IPS-NIHi7 (cell line): Measurements from ENCODE around the gene ONECUT1.

ENCODE experiments used
- DNase-seq: peaks from one replicate; pipeline ENCODE4 v3.0.0; 2012; ENCODE audit warnings: mixed read lengths; ENCODE audit errors: extremely low spot score

ONECUT1 gene

DNA sequence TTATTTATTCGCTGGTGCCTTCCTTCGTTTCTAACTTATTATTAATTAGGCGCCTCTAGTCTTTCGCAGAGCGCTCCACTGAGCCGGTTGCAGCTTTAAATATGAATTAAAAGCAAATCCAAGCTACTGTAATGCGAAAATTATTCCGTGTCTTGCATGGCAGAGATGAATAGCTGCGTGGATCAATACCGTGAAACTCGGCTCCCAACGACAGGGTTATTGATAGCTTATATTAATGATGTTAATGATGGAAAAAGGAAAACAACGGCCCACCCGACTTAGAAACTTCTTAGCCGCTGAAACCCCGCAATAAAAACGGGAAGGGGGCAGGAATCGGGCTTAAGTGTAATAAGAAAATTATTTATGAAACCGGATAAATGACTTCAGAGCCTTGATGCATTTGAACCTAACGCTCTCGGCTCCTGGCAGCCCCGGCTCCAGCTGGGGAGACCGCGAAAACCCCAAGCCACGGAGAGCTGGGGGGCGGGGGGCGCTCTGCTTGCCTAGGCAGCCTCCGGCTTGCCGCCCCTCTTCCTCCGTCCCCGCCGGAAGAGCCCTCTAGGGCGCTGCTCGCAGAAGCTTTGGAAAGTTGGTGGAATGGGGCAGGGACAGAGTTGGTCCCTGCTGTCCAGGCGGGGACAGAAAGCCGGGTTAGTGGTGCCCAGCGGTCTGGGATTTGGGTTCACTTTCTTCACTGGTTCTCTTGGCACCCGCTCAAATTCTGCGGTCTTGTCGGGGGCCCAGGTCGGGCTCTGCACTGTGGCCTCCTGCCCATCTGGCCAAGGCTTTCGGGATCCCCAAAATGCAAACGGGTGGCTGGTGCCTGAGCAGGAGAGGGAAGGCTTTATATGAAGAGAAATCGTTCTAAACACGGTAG, 7.7 kb upstream of the ONECUT1 start:
- DNase-seq, result no peak

DNA sequence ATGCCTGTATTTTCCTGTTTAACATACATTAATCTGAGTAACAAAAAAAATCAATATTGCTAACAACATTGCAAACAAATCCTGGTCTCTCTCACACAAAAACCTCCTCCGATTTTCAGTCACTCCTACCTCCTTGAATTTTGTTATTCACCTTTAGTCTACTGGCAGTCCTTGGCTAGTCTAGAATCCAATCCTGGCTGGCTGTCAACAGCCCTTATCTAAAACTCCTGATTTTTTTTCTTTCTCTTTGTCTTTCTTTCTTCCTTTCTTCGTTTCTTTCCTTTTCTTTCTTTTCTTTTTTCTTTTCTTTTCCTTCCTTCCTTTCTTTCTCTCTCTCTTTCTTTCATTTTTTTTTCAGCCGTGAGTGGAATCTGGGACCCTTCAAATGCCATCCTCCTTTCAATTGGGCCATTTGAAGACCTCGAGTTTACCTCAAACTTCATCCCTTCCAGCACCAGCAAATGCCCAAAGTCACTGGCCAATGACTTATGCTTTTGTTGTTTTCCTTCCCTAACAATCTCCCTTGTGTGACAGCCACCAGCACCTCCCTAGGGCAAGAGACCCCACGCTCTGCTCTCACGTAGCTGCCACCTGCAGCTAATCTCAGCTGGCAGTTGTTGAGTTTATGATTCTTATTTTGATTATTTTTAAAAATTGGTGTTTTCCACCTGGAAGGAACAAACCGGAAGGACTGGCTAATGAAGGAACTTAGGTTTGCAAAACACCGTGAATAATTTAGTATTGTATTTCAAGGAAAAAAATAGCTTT, 6.8 kb upstream of the ONECUT1 start:
- DNase-seq, result no peak

DNA sequence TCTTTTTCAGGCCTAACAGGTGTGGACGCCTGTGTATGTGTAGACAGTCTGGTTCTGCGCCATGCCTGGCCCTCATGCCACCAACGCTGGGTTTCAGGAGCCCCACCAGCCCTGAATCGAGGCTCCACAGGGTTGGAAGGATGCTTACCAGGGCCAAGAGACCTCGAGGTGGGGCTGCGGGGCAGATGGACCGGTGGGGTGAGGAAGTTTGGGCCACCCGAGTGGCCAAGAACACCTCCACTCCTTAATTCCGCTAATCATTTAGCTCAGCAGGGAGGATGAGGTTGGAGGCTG, 6.0 kb upstream of the ONECUT1 start:
- DNase-seq, result no peak

DNA sequence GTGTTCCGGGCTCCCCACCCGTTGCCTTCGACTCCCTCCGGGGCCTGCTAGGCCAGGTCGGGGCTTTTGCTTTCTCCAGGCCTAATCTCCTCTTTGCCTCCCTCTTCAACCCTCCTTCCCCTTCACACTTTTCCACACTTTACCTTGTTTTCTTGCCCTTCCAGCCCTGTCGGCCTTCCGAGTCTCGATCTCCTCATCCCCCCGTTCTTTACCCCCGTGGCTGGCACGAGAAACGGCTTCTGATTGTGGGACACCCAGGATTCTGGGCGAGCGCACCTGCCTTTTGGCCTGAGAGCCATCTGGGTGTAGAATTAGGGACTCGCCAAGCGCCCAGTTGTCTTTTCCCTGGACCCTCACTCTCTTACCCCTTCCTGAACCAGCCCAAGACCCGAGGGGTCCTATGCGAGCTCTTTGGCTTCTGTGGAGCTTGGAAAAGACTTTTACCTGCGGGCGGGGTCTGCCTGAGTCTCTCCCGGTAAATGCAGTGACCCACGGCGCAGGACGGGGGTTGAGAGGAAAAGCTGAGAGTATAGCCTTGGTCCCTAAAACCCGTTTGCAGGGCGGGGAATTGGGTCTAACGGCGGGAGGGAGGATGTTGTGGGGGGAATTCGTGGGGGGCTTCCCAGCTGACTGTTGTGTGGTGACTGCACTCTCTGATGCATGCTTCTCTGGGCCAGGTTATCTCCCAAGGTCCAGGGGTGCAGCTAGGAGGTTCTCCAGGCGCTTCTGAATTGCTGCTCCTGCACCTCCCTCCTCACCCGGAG, 5.5 kb upstream of the ONECUT1 start:
- DNase-seq, result no peak

DNA sequence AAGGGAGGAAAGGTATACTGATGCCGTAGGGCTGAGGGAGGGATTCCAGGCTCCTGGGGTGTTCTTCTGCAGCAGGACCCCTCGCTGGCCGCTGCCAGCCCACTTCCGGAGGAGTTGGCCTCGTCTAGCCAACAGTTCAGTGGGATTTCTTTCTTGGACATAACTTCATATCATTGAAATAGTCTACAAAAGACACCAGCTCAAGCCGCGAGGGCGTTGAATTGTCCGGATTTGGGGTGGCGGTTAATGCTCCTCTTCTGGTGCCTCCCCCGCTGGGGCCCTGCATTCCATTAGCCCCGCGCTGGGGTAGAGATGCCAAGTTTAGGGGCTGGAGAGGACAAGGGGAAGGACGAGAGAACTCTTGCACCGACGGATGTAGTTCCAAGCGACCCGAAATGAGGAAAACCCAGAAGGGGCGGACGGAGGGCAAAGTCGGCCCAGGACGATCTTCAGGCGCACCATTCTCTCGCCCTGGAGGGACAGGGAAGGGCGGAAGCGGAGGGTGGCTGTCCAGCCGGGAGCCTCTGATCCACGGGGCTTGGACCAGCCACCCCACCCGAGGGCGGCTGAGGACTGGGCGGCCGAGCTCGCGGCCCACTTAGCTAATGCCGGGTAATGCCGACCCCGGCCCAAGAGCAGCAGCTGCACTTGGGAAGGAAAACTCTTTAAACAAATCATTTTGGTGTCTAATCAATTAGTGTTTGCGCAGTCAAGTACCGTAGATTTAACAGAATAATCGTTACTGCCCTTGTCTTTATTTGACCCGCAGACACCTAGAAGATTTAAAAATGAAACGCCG, 4.7 kb upstream of the ONECUT1 start:
- DNase-seq, result no peak

DNA sequence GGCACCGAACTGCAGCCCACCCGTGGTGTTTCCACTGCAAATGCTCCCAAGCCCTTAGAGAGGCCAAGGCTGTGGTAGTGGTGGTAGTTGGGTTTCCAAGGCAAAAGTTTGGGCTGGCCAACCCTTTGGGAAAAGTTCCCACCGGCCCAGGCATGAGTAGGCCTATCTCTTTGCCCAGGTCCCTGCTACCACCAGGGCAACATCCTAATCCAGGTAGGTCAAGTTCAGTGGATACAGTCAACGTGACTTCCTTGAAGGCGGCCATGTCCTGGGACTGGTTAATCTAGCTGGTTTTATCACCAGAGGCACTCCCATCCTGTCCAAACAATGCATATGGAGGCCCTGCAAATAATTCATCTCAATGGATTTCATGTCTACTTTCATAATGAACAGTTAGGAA, 1.6 kb upstream of the ONECUT1 start:
- no peak for DNase-seq

DNA sequence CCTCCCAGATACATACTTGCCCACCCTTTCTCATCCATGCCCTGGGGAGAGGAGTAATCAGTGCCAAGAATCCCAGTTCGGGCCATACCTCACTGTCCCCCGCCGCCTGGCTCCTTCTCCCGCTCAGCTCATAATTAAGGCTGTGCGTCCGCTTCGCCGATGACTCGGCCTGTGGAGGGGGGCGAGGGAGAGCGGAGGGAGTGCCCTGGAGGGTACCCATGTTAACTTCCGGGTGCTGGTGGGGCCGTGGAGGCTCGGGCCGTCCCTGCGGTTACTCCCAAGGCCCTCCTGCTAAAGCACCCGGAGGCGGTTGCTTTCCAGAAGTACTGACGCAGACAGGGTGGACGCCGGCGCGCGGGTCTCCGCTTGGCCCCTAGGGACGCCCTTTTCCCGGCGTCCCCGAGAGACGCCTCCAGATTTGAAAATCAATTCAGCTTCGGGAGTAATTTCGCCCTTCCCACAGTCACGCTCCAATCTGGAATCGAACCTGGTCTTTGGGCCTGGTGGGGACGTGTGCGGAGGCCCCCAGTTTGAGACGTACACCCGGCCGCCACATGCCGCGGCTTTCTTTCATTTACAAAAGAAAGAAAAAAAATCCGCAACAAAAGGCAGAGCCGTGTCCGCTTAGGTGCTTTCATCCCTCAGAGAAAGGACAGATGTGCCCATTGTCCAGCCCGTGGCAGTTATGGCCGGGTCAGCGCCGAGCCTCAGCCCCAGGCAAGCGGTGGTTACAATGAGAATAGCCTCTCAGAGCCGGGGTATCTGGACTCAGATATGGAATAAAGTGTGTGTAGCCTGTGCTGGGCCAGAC, 1.0 kb upstream of the ONECUT1 start:
- no peak for DNase-seq

DNA sequence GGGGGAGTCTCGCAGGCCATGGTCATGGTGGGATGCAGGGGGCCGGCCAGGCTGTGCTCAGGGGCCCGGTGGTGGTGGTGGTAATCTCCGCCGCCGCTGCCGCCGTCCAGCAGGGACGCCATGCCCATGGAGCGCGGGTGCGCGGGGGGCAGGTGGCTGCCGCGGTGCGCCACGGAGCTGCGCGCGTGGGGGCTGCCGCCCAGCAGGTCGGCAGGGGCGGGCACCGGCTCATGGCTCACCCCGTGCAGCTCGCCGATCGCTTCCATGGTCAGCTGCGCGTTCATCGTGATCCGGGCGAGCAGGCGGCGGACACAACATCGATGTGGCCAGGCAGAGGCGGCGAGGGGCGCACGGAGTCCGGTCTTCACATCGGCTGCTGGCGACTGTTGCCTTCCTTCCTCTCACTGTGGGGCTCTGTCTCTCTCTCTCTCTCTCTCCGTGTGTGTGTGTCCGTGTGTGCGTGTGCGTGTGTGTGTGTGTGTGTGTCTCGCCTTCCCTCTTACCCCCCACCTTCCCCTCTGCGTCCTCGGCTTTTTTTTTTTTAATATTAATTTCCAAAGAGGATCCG, 451 bp downstream of the ONECUT1 start:
- DNase-seq, result no peak

DNA sequence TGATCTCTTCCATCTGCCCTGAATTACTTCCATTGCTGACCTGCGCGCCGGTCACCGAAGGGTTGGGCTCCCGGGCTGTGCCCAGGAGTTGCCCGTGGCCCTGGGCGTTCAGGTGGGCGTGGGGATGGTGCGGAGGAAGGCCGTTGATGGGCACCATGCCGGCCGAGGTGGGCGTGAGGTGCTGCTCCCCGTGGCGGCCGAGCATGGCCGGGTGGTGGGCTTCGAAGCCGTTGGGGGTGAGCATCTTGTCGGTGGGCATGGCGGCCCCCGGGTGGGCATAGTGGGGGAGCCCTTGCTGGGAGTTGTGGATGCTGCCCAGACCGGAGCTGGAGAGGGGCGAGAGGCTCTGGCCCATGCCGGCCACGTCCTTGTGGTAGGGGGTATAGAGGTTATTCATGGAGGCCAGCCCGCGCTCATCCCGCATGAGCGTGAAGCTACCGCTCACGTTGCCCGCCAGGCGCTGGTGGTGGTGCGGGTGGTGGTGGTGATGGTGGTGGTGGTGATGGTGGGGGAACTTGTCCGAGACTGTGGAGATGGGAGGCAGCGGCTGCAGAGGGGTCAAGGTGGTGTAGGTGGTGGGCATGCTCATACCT, 1.0 kb downstream of the ONECUT1 start:
- DNase-seq, result no peak

DNA sequence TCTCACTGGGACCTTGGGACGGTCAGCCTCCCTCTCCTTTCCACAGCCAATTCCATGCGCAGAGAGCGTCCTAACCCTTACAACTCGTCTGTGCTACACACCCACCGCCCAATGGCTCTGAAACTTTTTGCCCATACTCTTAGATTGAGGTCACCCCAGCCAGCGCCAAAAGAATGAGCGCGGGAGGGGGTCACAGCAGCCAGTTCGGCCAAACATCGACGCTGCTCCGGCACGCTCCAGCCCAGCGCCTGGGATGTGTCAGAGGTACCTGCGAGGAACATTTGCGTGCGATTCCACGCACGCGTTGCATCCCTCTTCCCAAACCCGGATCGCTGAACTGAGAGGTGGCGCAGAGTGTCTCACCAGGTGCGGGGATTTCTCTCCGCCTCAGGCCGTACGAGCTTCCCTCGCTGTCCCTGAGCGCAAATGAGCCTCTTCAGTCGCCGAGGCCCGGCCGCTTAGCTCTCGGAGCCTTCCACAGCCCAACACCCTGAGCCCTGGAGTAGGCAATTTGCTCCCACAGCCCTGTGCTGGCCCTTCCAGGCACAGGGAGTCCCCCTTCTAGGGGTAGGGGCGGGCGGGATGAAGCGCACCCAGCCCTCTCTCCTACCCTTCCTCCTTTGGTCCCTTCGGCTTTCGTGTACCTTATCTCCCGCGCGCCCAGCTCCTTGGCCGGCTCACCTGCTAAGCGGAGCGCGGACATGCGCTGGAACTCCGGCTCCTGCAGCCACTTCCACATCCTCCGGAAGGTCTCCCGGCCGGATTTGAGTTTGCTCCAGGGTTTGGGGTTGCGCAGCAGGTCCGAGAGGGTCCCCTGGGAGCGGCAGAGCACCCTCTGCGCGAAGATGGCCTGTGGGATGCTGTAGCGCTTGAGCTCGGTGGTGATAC, 1.8 kb downstream of the ONECUT1 start:
- DNase-seq, result no peak

DNA sequence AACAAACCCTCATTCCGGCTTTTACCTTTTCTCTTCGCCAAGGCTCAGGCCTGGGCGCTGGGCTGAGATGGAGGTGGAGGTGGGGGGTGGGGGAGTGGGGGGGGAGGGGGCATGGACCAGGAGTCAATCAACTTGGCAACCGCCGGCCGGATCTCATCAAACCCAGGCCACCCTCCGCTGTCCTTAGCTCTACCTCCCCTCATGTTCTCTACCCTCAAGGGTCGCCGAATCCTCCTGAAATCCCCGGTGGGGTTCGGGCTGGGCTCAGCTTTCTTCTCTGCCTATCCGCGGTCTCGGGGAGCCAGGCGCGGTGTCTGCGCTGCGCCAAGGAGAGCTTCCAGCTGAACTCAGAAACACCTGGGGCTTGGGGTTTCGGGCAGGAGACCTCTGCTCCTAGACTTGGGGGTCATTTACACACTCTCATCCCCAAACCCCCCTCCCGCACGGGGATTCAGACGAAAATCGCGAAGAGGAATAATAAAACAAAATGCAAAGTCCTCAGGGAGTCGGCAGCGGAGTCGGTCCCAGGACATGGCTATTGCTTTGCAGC, 2.5 kb downstream of the ONECUT1 start:
- DNase-seq, result no peak

DNA sequence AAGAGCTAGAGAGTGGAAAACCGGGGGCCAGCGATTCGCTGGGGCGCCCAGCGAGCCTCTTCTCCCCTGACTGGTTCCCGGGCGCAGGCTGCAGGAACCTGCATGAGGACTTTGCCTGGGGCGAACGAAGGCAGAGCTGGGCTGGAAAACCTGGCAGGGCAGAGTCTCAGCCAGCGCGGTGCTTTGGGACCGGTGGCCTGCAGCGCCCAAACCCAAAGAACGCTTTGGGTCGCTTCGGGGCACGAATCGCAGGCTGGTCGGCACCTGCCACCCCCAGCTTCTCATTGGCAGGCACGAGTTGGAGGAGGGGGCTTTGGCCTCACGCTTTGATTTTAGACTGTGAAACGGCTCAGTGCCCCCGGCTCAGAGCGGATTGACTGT, 3.0 kb downstream of the ONECUT1 start:
- no peak for DNase-seq

DNA sequence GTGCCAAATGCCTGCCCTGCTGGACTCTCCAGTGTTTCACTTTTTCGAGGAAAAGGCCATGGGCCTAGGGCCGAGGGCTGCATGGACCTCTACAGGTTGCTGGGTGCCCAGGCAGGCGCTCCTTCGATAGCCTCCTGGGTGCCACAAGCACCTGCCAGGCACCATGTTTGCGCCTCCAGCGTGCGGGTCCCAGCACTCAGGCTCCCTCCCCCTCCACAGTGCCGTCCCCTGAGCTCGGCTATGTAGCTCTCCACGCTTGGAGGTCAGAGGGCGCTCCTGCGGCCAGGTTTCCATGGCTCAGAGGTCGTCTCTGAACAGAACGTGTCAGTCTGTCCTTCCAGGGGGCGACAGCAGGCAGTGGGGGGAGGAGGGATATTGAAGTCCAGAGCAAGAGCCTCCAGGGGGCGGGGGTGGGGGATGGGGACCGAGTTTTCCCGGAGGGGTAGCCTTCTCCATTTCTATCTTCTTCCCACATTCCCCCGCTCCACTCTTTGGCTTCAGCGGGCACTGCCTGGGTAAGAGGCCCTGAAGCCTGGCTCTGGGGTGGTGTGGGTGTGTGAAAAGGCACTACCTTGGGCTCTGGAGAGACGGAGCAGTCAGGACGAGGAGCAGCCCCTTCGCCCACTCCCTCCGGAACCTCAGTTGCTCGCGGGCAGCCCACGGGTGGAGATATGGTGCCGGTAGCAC, 3.6 kb downstream of the ONECUT1 start:
- DNase-seq, result no peak

DNA sequence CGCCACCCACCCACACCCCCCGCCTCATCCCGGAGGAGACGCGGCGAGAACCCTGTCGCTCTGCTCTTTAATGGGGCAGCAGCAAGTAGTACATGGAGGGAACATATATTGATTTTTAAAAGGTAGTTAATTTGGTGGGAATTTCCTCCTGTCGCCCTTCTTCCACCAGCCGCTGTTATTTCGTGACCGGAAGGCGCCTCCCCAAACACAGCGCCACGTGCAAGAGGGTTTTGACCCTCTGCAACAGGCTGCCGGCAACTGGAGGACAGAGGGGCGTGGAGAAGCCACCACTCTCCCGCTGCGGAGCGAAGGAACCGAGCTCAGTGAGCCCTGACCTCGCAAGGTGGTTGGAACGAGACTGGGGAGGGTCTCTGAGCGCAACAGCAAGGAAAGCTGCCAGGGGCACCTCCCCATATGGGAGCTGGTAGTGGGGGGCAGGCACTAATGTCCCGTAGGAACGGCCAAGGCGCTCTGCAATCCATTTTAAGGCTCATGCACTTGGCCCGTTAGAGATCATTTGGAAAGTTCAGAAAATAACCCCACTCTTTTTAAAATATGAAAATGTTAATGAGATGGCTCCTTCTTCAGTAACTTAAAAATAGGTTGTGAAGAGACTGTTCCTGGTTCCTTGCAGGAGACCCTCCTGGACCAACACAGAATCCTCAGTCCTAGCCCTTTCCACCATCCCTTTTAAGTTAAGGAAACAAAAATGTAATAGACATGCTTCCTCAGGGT, 4.3 kb downstream of the ONECUT1 start:
- DNase-seq, result no peak

DNA sequence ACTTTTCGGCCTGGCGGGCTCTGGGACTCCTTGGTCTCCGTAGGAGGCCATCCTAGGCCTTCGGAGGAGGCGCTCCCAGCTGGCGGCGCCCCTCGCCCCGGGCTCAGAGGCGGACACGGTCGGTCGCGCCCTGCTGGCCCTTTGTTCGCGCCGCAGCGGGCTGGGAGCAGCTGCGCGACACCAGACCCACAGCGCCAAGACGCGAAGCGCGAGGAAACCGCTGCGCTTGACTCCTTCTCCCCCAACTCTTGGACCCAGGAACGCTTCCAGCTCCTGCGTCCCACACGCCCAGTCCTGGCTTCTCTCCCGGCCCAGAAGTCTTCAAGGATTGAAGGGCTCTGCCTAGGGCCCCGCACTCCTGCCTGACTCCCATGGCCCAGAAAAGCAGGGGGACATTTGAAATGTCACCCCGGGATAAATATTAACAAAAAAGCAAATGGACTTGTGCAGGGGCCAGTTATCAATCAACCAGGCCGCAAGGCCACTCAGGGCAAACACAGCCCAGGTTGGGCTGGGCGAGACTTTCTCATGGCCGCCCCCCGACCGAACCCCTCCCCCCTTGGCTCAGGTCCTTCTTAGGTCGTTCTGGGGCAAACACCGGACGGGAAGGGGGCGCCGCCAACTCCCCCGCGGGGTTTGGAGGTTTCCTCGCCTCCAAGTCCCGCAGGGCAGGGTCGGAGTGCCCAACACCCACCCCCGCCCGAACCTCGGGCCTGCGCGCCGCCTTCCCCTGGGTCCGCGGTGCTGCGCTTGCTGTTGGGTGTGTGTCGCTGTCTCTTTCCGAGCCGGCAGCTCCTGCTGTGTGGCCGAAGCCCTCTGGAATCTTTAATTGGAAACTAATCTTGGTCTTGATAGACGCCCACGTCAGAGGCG, 5.1 kb downstream of the ONECUT1 start:
- no peak for DNase-seq

DNA sequence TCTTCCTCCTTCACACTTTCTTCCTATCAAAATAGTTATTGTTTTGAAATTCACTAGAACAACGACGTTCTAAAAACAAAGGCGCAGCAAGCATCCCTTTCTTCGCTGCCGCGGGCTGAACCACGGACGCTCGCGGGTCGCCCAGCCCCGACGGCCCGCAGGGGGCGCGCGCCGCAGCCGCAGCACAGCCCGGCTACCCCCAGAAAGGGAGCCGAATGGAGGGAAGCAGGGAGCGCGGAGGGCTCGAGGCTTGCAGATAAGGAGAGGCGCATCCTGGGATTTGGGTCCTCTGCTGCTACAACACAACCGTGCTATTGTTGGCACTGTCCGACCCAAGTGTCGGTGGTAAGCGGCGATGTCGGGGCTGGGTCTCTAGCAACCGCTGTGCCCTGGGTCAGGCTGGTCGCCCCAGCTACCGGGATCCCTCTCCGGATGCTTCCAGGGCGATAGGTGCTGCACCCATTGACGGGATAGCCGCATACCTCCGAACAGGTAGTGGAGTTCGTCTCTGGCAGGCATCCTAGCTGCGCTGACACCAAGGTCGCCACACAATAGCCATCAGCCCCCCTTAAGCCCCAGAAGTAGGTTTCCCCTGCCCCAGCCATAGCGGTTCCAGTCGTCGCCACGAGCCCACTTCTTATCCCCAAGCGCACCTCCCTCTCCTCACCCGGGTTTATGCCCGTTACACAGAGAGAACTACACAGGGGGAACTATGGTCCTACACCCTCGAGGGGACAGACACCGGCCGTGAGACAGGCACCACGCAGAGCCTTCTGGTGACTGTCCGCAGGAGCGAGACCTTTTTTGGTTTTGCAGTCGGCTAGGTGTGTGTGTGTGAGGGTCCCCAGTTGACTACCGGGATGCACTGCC, 6.0 kb downstream of the ONECUT1 start:
- DNase-seq, result peak; percentile 75
